H1 (cell line): ENCODE measurements around the gene PRMT9. TPM values are rescaled to one million over a fixed set of nuclear protein-coding genes. Genes with fewer than 3 reads are reported as not detected.

ENCODE experiments used
- CTCF ChIA-PET: fragments of 300-600 bp; sonication (Branson Sonifier 250); formaldehyde crosslinking; loops from one replicate; lab custom pipeline; 2021; ENCODE audit not compliant: partially characterized antibody; lab: Charles Lee
- POLR2A ChIA-PET: fragments of 300-600 bp; sonication (Branson Sonifier 250); formaldehyde crosslinking; loops from one replicate; lab custom pipeline; 2021; ENCODE audit warnings: inconsistent platforms; ENCODE audit not compliant: partially characterized antibody; lab: Charles Lee
- DNase-seq, 2 experiments: peaks; one replicate each; pipeline versions ENCODE4 v3.0.0 to v3.0.0-alpha.2; 2010 to 2022; ENCODE audit warnings: low spot score in 2 of 2, low read depth in 1 of 2, mixed read lengths in 1 of 2
- FAIRE-seq: peaks from 2 replicates; lab custom pipeline; 2011; peaks lifted over from hg19 to GRCh38; lab: Jason Lieb, UNC
- H2AFZ ChIP-seq: 2 replicates; pipeline ENCODE4 v1.8.1; 2012; ENCODE audit warnings: low read length, inconsistent platforms
- H2AK5ac ChIP-seq: 2 replicates; pipeline ENCODE4 v1.6.1; 2013; ENCODE audit warnings: low read depth, low read length
- H2BK120ac ChIP-seq: replicated peaks from 2 replicates; pipeline ENCODE3; 2013; ENCODE audit warnings: low read depth, low read length, inconsistent platforms
- H2BK12ac ChIP-seq: 2 replicates; pipeline ENCODE4 v1.6.1; 2013; ENCODE audit warnings: low read depth, low read length
- H2BK15ac ChIP-seq: 2 replicates; pipeline ENCODE4 v1.6.1; 2013; ENCODE audit warnings: low read length
- H2BK20ac ChIP-seq: 2 replicates; pipeline ENCODE4 v1.6.1; 2013; ENCODE audit warnings: low read length
- H2BK5ac ChIP-seq: 2 replicates; pipeline ENCODE4 v1.6.1; 2013; ENCODE audit warnings: low read depth, low read length
- H3K14ac ChIP-seq: 2 replicates; pipeline ENCODE4 v1.6.1; 2013; ENCODE audit warnings: inconsistent platforms; ENCODE audit not compliant: insufficient read length
- H3K18ac ChIP-seq: 2 replicates; pipeline ENCODE4 v1.6.1; 2013; ENCODE audit warnings: low read length; ENCODE audit errors: extremely low read depth
- H3K23ac ChIP-seq: 2 replicates; pipeline ENCODE4 v1.6.1; 2013; ENCODE audit warnings: inconsistent platforms; ENCODE audit not compliant: insufficient read length
- H3K23me2 ChIP-seq: 2 replicates; pipeline ENCODE4 v1.6.1; 2013; ENCODE audit warnings: low read depth, low read length
- H3K27ac ChIP-seq: 2 replicates; pipeline ENCODE4 v1.6.1; 2011; ENCODE audit warnings: low read depth, low read length, inconsistent platforms
- H3K27me3 ChIP-seq, 4 experiments: replicated peaks in 1 of 4; 1 replicate in 1 of 4; 2 replicates in 3 of 4; pipeline versions ENCODE4 v1.6.1 to v1.8.1; 2011 to 2013; ENCODE audit warnings: low read length in 3 of 4, mild to moderate bottlenecking in 3 of 4, inconsistent platforms in 2 of 4, mixed read lengths in 2 of 4, moderate library complexity in 1 of 4; ENCODE audit not compliant: control insufficient read depth in 3 of 4, insufficient read depth in 3 of 4; ENCODE audit errors: extremely low read depth in 1 of 4
- H3K36me3 ChIP-seq, 4 experiments: 2 replicates each; pipeline versions ENCODE4 v1.6.1 to v1.8.1; 2011 to 2013; ENCODE audit warnings: mild to moderate bottlenecking in 4 of 4, low read length in 3 of 4, moderate library complexity in 2 of 4, control low read depth in 1 of 4, inconsistent platforms in 1 of 4; ENCODE audit not compliant: insufficient read depth in 4 of 4, control insufficient read depth in 2 of 4
- H3K4ac ChIP-seq: replicated peaks from 2 replicates; pipeline ENCODE3; 2013; ENCODE audit warnings: low read length, low read depth, mixed read lengths, inconsistent platforms; ENCODE audit not compliant: insufficient read length
- H3K4me1 ChIP-seq, 4 experiments: replicated peaks in 1 of 4; 1 replicate in 1 of 4; 2 replicates in 3 of 4; pipeline versions ENCODE4 v1.6.1 to v1.8.1; 2011 to 2013; ENCODE audit warnings: low read length in 3 of 4, inconsistent platforms in 2 of 4, mixed read lengths in 1 of 4; ENCODE audit not compliant: insufficient read depth in 4 of 4, control insufficient read depth in 3 of 4
- H3K4me2 ChIP-seq, 2 experiments: 2 replicates each; pipeline versions ENCODE4 v1.6.1 to v1.8.1; 2011 to 2013; ENCODE audit warnings: low read depth in 2 of 2, low read length in 2 of 2, control low read depth in 1 of 2, inconsistent platforms in 1 of 2, mild to moderate bottlenecking in 1 of 2; ENCODE audit not compliant: insufficient read depth in 1 of 2
- H3K4me3 ChIP-seq, 4 experiments: fragments of 200-600, 300-600 bp in 1 of 4; sonication (generic), shearing (Covaris generic), sonication (Bioruptor Twin) in 1 of 4; 2 replicates each; pipeline versions ENCODE4 v1.5.1 to v1.8.1; 2011 to 2016; ENCODE audit warnings: low read length in 4 of 4, low read depth in 3 of 4, control low read depth in 2 of 4, inconsistent platforms in 2 of 4, mild to moderate bottlenecking in 2 of 4, mixed read lengths in 1 of 4, moderate library complexity in 1 of 4; ENCODE audit not compliant: insufficient read depth in 2 of 4; ENCODE audit errors: extremely low read depth in 1 of 4
- H3K56ac ChIP-seq: replicated peaks from 2 replicates; pipeline ENCODE3; 2013; ENCODE audit warnings: low read depth, mild to moderate bottlenecking, mixed read lengths, low read length, inconsistent platforms; ENCODE audit not compliant: insufficient read length
- H3K79me1 ChIP-seq: 2 replicates; pipeline ENCODE4 v1.6.1; 2013; ENCODE audit warnings: low read depth, low read length, control low read depth
- H3K79me2 ChIP-seq, 2 experiments: 2 replicates each; pipeline versions ENCODE4 v1.6.1 to v1.8.1; 2012 to 2013; ENCODE audit warnings: low read length in 2 of 2, mild to moderate bottlenecking in 2 of 2, inconsistent platforms in 1 of 2; ENCODE audit not compliant: insufficient read depth in 2 of 2, control insufficient read depth in 1 of 2
- H3K9ac ChIP-seq, 4 experiments: replicated peaks in 1 of 4; 1 replicate in 1 of 4; 2 replicates in 3 of 4; pipeline versions ENCODE4 v1.6.1 to v1.8.1; 2011 to 2013; ENCODE audit warnings: low read depth in 3 of 4, low read length in 3 of 4, control low read depth in 2 of 4, mild to moderate bottlenecking in 2 of 4, moderate library complexity in 2 of 4, inconsistent platforms in 1 of 4; ENCODE audit errors: extremely low read depth in 1 of 4
- H3K9me3 ChIP-seq, 2 experiments: 2 replicates each; pipeline versions ENCODE4 v1.6.1 to v1.8.1; 2012 to 2013; ENCODE audit warnings: mild to moderate bottlenecking in 2 of 2, moderate library complexity in 2 of 2, control low read depth in 1 of 2, inconsistent platforms in 1 of 2, low read depth in 1 of 2, low read length in 1 of 2, mixed read lengths in 1 of 2; ENCODE audit not compliant: insufficient read depth in 2 of 2
- H4K20me1 ChIP-seq, 2 experiments: replicated peaks in 1 of 2; 2 replicates each; pipeline versions ENCODE3 to v1.8.1; 2011 to 2013; ENCODE audit warnings: inconsistent platforms in 2 of 2, low read length in 2 of 2, mild to moderate bottlenecking in 1 of 2; ENCODE audit not compliant: insufficient read depth in 2 of 2, control insufficient read depth in 1 of 2
- H4K5ac ChIP-seq: 2 replicates; pipeline ENCODE4 v1.6.1; 2013; ENCODE audit warnings: low read length, low read depth, mixed read lengths, inconsistent platforms; ENCODE audit not compliant: insufficient read length
- H4K8ac ChIP-seq: 2 replicates; pipeline ENCODE4 v1.8.0; 2013; ENCODE audit warnings: mild to moderate bottlenecking, moderate library complexity, low read length, inconsistent platforms; ENCODE audit not compliant: insufficient read depth; ENCODE audit errors: extremely low read depth
- H4K91ac ChIP-seq: replicated peaks from 2 replicates; pipeline ENCODE3; 2013; ENCODE audit warnings: low read length, mixed read lengths, inconsistent platforms; ENCODE audit not compliant: insufficient read length
- E2F6 ChIP-seq: IDR thresholded peaks from 2 replicates; pipeline ENCODE4 v1.6.1; 2012; ENCODE audit warnings: inconsistent platforms
- HDAC2 ChIP-seq, 2 experiments: fragments of 300-600 bp in 1 of 2; sonication (generic) in 1 of 2; IDR thresholded peaks; 2 replicates each; pipeline ENCODE4 v1.6.1; 2011 to 2012; ENCODE audit warnings: low read depth in 2 of 2, low read length in 2 of 2, mild to moderate bottlenecking in 2 of 2, moderate library complexity in 2 of 2, borderline replicate concordance in 1 of 2, inconsistent platforms in 1 of 2
- NANOG ChIP-seq: IDR thresholded peaks from 2 replicates; pipeline ENCODE4 v1.6.1; 2011; ENCODE audit warnings: low read length, low read depth, mild to moderate bottlenecking, inconsistent platforms; ENCODE audit not compliant: insufficient read depth, poor library complexity, severe bottlenecking
- POLR2A ChIP-seq, 2 experiments: IDR thresholded peaks; 1 replicate in 1 of 2; 2 replicates in 1 of 2; pipeline ENCODE4 v1.6.1; 2011; ENCODE audit warnings: low read depth in 2 of 2, low read length in 2 of 2, mild to moderate bottlenecking in 2 of 2; ENCODE audit errors: control extremely low read depth in 1 of 2
- RBBP5 ChIP-seq: IDR thresholded peaks from 2 replicates; pipeline ENCODE4 v1.7.1; 2012; ENCODE audit warnings: low read depth, mild to moderate bottlenecking, inconsistent platforms, low read length, moderate library complexity, borderline replicate concordance
- RFX5 ChIP-seq: IDR thresholded peaks from 2 replicates; pipeline ENCODE4 v1.6.1; 2011; ENCODE audit warnings: low read depth, low read length, improper control_type of control experiment, borderline replicate concordance
- SAP30 ChIP-seq: fragments of 300-600 bp; sonication (generic); IDR thresholded peaks from 2 replicates; pipeline ENCODE4 v1.7.1; 2012; ENCODE audit warnings: low read length, moderate library complexity, mild to moderate bottlenecking, inconsistent platforms; ENCODE audit not compliant: insufficient read depth, insufficient replicate concordance
- TAF1 ChIP-seq: IDR thresholded peaks from 2 replicates; pipeline ENCODE4 v1.6.1; 2011; ENCODE audit warnings: mild to moderate bottlenecking, low read depth, low read length
- WGBS, 2 experiments: shearing (Covaris generic) in 1 of 2; methylation state at CpG; one replicate each; pipeline versions ENCODE4 v1.1.6 to v1.1.7; 2013 to 2015; ENCODE audit warnings: low lambda C conversion rate in 2 of 2, mixed read lengths in 2 of 2, inconsistent platforms in 1 of 2, low coverage in 1 of 2, missing lambda C conversion rate in 1 of 2; ENCODE audit not compliant: insufficient replicate concordance in 2 of 2, insufficient coverage in 1 of 2, insufficient read length in 1 of 2; ENCODE audit errors: extremely low coverage in 1 of 2, missing lambda C conversion rate in 1 of 2; 5-methylcytosine and 5-hydroxymethylcytosine counted together
- polyA plus RNA-seq, 7 experiments: library from polyadenylated mRNA; depleted of rRNA in 3 of 7; stranded (reverse) in 5 of 7; unstranded in 2 of 7; fragments of >200 nt in 5 of 7; fragments of 200-250 nt in 2 of 7; gene quantifications; 1 replicate in 5 of 7; 2 replicates in 1 of 7; 4 replicates in 1 of 7; pipeline versions ENCODE4 v1.2.1 to v1.2.3, GENCODE V29; 2011 to 2013; ENCODE audit warnings: missing spikeins in 2 of 7, mixed read lengths in 2 of 7
- total RNA-seq: library from RNA; stranded (reverse); fragmentation: NEBNext Ultra II Directional; extraction: Animal tissue kit (Norgen Biotek cat#: 25700); gene quantifications from 2 replicates; pipeline ENCODE4 v1.2.1, GENCODE V29; 2021

PRMT9 gene
- total and polyA plus RNA-seq, 2 of the 8 experiments (the other 6 are each of a cell fraction or from before 2014, with no cell fraction given): 3.8 to 9.6 TPM

- H4K8ac ChIP-seq: peak within 1 kb of the TSS; percentile 92
- CTCF ChIA-PET: interaction anchor here (0.9 to 3.5 kb wide), 10 partner anchors 10 to 135 kb away, joined by 3 to 25 read pairs (median 4); no protein-coding TSS in a partner anchor
- peak within 1 kb of the TSS; percentile 72 to 100 for H3K4me2 ChIP-seq
- no peaks in the 10 kb centered on the region for H3K79me1 ChIP-seq
- peak within 1 kb of the TSS; percentile 93 for H2AFZ ChIP-seq
- H4K91ac ChIP-seq: peak within 1 kb of the TSS; percentile 67
- H3K36me3 ChIP-seq: no peaks in the 10 kb centered on the region
- 0 out of 4 replicates have a peak, but pooled peaks cover 0 to 2% of the 10 kb centered on the region in 2 experiments for H3K79me2 ChIP-seq
- peaks cover 10% of the 10 kb centered on the region; the same call in 1 of the 2 replicates for H3K23me2 ChIP-seq
- H3K4me3 ChIP-seq: peak within 1 kb of the TSS; percentile 80 to 97 (median 88)
- peak within 1 kb of the TSS; percentile 25 for H3K56ac ChIP-seq
- H4K5ac ChIP-seq: peak within 1 kb of the TSS; percentile 64
- H3K4me1 ChIP-seq: peaks cover 3 to 12% (median 7%) of the 10 kb centered on the region in 4 experiments; a peak in 5 of 7 replicates
- H2BK15ac ChIP-seq: peak within 1 kb of the TSS; percentile 93; the same call in 1 of the 2 replicates
- DNase-seq (peak in 1 of 2 experiments; percentile 82), FAIRE-seq (no peak)
- no peak within 1 kb of the TSS for H3K23ac ChIP-seq
- peak within 1 kb of the TSS; percentile 44 for H3K4ac ChIP-seq
- peaks cover 3 to 37% (median 27%) of the 10 kb centered on the region in 4 experiments for H3K27me3 ChIP-seq
- POLR2A ChIA-PET: interaction anchor here (1.1 to 3.2 kb wide), 7 partner anchors 9 to 135 kb away, joined by 3 to 12 read pairs (median 3); partner anchors contain the start of gene PRMT9
- peak within 1 kb of the TSS; percentile 63 to 85 (median 72) for H3K9ac ChIP-seq
- no peaks in the 10 kb centered on the region for H3K9me3 ChIP-seq
- 0 out of 2 replicates have a peak within 1 kb of the TSS, but pooled peaks have one; percentile 21 for H2BK20ac ChIP-seq
- peak within 1 kb of the TSS; percentile 45; the same call in 1 of the 2 replicates for H2BK5ac ChIP-seq
- no peak within 1 kb of the TSS for H3K27ac ChIP-seq
- H2BK12ac ChIP-seq: peak within 1 kb of the TSS; percentile 98
- H2AK5ac ChIP-seq: no peak within 1 kb of the TSS
- no peaks in the 10 kb centered on the region for H4K20me1 ChIP-seq
- no peak within 1 kb of the TSS for H2BK120ac ChIP-seq
- H3K18ac ChIP-seq: peak within 1 kb of the TSS; percentile 93
- WGBS, 2 experiments: 2% methylated on average over 60 of the region's 106 CpGs; no CpG with 5 or more reads in 1 of the 2 experiments
- peak within 1 kb of the TSS; percentile 74 for H3K14ac ChIP-seq
- TF ChIP-seq RFX5 (no peak), POLR2A (IDR thresholded peaks at IDR 0.05; ENCODE audit: control extremely low read depth in 1 of 2, low read depth in 2 of 2, low read length in 2 of 2) (peak in 1 of 2 experiments; percentile 44; a peak in 2 of 3 replicates), HDAC2 (IDR thresholded peaks at IDR 0.05; ENCODE audit: borderline replicate concordance in 1 of 2, low read depth in 2 of 2, low read length in 2 of 2) (0 out of 4 replicates have a peak, but pooled peaks of 1 of the 2 experiments have one; percentile 21), TAF1 (0 out of 2 replicates have a peak, but pooled peaks have one; percentile 39), RBBP5 (peak; percentile 95), NANOG (peak; percentile 12), E2F6 (no peak), SAP30 (no peak)
These were observed 47.9 kb upstream of the PRMT9 start, which contains the start of gene ARHGAP10 for GRCh38 chr4:147731580-147732517. Gene ARHGAP10, plus strand, starts transcription at chr4:147732088. Its CDS starts 214 bp downstream, at chr4:147732302.
